ENCODE data around the gene ABCC6. TPM values are rescaled to one million over a fixed set of nuclear protein-coding genes. Genes with fewer than 3 reads are reported as not detected.

The ABCC6 gene
- total and polyA plus RNA-seq, 2 donors (not counting 3 experiments of a cell fraction or from before 2014, with no cell fraction given), result 0.07 to 0.84 TPM

DNA sequence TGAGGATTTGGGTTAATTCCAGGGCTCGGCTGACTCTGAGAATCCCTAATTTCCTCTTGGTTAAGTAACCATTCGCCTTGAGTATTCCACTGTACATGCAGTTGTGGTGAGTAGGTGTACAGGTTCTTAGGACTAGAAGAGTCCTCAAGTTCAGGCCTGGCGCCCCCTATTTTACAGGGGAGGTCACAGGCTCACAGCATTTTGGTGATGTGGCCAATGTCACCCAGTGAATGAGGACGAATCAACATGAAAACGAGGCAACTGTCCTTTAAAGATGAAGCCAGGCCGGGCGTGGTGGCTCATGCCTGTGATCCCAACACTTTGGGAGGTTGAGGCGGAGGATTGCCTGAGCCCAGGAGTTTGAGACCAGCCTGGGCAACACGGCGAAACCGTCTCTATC lies 55.4 kb downstream of the ABCC6 start:
- CTCF ChIA-PET, result interaction anchor here (0.7 kb wide), 1 partner anchor 19 kb away, joined by 4 read pairs; no protein-coding TSS in a partner anchor
- dilution Hi-C loops (cut with MboI; ENCODE audit: extremely low pct_ligation_motif_present, low sequenced_read_pairs), result no loop called here

More for the DNA sequence above, 55.4 kb downstream of the ABCC6 start:
- peaks cover 0 to 1% of the 10 kb centered on the region in 2 experiments for H3K27me3 ChIP-seq (ENCODE audit: control insufficient read depth in 2 of 2, insufficient read depth in 2 of 2, low read length in 2 of 2)
- no TSS peak for BruUV-seq (replicated peaks)
- H3K9ac ChIP-seq (replicated peaks; ENCODE audit: extremely low read depth, insufficient read depth, low read length), result no peak overlapping the region
- no peaks in the 10 kb centered on the region for H3K9me1 ChIP-seq (replicated peaks; ENCODE audit: control insufficient read depth, extremely low read depth, insufficient read depth, low read length)
- no peaks in the 10 kb centered on the region for H3K9me3 ChIP-seq (replicated peaks; ENCODE audit: control insufficient read depth, insufficient read depth, low read length)
- no peak for DNase-seq (ENCODE audit: low read depth, low spot score)
- no peaks in the 10 kb centered on the region for H3K4me1 ChIP-seq (ENCODE audit: control insufficient read depth, extremely low read depth, insufficient read depth, low read length)
- no peak overlapping the region for H3K27ac ChIP-seq (ENCODE audit: insufficient read depth, low read depth, low read length)
- TF ChIP-seq, protein P1, sequence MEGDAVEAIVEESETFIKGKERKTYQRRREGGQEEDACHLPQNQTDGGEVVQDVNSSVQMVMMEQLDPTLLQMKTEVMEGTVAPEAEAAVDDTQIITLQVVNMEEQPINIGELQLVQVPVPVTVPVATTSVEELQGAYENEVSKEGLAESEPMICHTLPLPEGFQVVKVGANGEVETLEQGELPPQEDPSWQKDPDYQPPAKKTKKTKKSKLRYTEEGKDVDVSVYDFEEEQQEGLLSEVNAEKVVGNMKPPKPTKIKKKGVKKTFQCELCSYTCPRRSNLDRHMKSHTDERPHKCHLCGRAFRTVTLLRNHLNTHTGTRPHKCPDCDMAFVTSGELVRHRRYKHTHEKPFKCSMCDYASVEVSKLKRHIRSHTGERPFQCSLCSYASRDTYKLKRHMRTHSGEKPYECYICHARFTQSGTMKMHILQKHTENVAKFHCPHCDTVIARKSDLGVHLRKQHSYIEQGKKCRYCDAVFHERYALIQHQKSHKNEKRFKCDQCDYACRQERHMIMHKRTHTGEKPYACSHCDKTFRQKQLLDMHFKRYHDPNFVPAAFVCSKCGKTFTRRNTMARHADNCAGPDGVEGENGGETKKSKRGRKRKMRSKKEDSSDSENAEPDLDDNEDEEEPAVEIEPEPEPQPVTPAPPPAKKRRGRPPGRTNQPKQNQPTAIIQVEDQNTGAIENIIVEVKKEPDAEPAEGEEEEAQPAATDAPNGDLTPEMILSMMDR (IDR thresholded peaks at IDR 0.05; ENCODE audit: extremely low read depth in 1 of 2, insufficient read depth in 1 of 2, low read depth in 1 of 2, low read length in 2 of 2), result no peak
- TF ChIP-seq, protein P2, sequence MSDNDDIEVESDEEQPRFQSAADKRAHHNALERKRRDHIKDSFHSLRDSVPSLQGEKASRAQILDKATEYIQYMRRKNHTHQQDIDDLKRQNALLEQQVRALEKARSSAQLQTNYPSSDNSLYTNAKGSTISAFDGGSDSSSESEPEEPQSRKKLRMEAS (IDR thresholded peaks at IDR 0.05; ENCODE audit: insufficient read depth, insufficient read length), result no peak
- TF ChIP-seq MYC (IDR thresholded peaks at IDR 0.05; ENCODE audit: low read depth, low read length) (no peak), JUN (IDR thresholded peaks at IDR 0.05; ENCODE audit: borderline replicate concordance, insufficient read depth, insufficient read length, low read depth) (no peak), POLR2AphosphoS5 (IDR thresholded peaks at IDR 0.05; ENCODE audit: insufficient read depth, low read depth, low read length) (no peak), GATA2 (IDR thresholded peaks at IDR 0.05; ENCODE audit: insufficient read depth, insufficient read length, low read depth, low read length) (no peak), EZH2 (IDR thresholded peaks at IDR 0.05; ENCODE audit: borderline replicate concordance, low read depth, low read length, severe bottlenecking) (no peak), FOS (IDR thresholded peaks at IDR 0.05; ENCODE audit: borderline replicate concordance, insufficient read depth, low read length) (no peak), POLR2A (IDR thresholded peaks at IDR 0.05; ENCODE audit: low read depth, low read length) (no peak)
- H4K20me1 ChIP-seq (replicated peaks; ENCODE audit: control insufficient read depth, extremely low read depth, insufficient read depth, low read length), result no peaks in the 10 kb centered on the region
- no peak overlapping the region for H3K4me2 ChIP-seq (ENCODE audit: insufficient read depth, low read length)
- intact Hi-C loops (cut with micrococcal nuclease), result no loop called here
- no peaks in the 10 kb centered on the region for H3K79me2 ChIP-seq (ENCODE audit: control insufficient read depth, insufficient read depth, low read length)
- POLR2A ChIA-PET, result no interaction called here
- FAIRE-seq, result no peak
- no peaks in the 10 kb centered on the region for H3K36me3 ChIP-seq (ENCODE audit: control insufficient read depth in 2 of 2, extremely low read depth in 1 of 2, insufficient read depth in 2 of 2, low read length in 2 of 2)
- H3K4me3 ChIP-seq (replicated peaks in 1 of 3; ENCODE audit: insufficient read depth in 1 of 3, low read depth in 1 of 3, low read length in 3 of 3), result no peak overlapping the region
- H2AFZ ChIP-seq (ENCODE audit: low read depth, low read length), result no peak overlapping the region

Data from endothelial cell of umbilical vein (primary cell).